ENCODE measurements around the gene COP1.
"Not testable (repeated sequence)": the region's sequence is repeated elsewhere in the genome, so short reads cannot be mapped to it uniquely, and the experiment has no call there.

Gene COP1

GRCh38 chr1:176217461-176218099 is 10.5 kb upstream of the COP1 start:
- Histone ChIP-seq H3K4me3 (ENCODE audit: low read depth in 1 of 2, low read length in 2 of 2) (no peak overlapping the region), H3K4me1 (ENCODE audit: control insufficient read depth in 1 of 2, insufficient read depth in 2 of 2, low read length in 2 of 2) (no peaks in the 10 kb centered on the region), H3K9me3 (ENCODE audit: control insufficient read depth in 1 of 2, low read length in 2 of 2) (no peaks in the 10 kb centered on the region), H3K36me3 (ENCODE audit: control insufficient read depth in 1 of 2, insufficient read depth in 2 of 2, low read length in 2 of 2) (no peaks in the 10 kb centered on the region), H3K27ac (ENCODE audit: low read length) (no peak overlapping the region), H3K27me3 (ENCODE audit: low read depth, low read length) (no peaks in the 10 kb centered on the region)

GRCh38 chr1:176216031-176216430 is 8.9 kb upstream of the COP1 start:
- Histone ChIP-seq H3K4me1 (ENCODE audit: control insufficient read depth in 1 of 2, insufficient read depth in 2 of 2, low read length in 2 of 2) (no peaks in the 10 kb centered on the region), H3K27me3 (ENCODE audit: low read depth, low read length) (no peaks in the 10 kb centered on the region), H3K4me3 (ENCODE audit: low read depth in 1 of 2, low read length in 2 of 2) (no peak overlapping the region), H3K36me3 (ENCODE audit: control insufficient read depth in 1 of 2, insufficient read depth in 2 of 2, low read length in 2 of 2) (no peaks in the 10 kb centered on the region), H3K9me3 (ENCODE audit: control insufficient read depth in 1 of 2, low read length in 2 of 2) (no peaks in the 10 kb centered on the region), H3K27ac (ENCODE audit: low read length) (no peak overlapping the region)

DNA sequence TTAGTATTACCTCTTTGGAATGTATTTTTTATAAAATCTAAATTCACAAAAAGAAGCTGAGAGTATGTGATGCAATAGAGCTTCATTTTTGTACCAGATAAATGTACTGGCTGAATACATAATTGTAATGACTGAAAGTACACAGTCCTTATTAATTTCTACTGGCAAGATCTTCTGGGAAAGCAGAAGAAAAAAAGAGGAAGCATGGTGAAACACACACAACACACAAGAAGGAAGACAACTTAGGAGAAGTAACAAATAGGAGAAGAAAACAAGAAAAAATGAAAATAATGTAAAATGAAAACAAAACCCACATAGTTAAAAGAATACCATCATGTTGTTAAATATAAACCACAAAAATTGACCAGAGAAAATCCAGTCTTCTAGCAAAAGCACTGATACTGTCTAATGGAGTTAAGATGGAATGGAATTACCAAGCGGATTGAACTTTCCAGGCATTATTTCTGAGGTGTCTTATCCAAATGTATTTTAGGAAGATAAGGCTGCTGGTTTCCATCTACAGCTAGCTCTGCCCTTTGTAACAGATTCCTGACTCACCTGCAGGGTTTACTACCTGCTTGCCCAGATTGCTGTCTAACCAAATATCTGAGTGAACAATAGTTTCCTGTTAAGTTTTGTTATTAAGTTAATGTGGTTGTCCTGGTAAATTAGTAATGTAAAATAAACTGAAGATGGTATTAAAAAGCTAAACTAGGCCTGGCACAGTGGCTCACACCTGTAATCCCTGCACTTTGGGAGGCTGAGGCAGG is 4.5 kb upstream of the COP1 start:
- Histone ChIP-seq H3K36me3 (ENCODE audit: control insufficient read depth in 1 of 2, insufficient read depth in 2 of 2, low read length in 2 of 2) (peaks cover 0 to 4% of the 10 kb centered on the region in 2 donors), H3K27ac (ENCODE audit: low read length) (no peak overlapping the region), H3K4me1 (ENCODE audit: control insufficient read depth in 1 of 2, insufficient read depth in 2 of 2, low read length in 2 of 2) (peaks cover 4 to 11% of the 10 kb centered on the region in 2 donors), H3K27me3 (ENCODE audit: low read depth, low read length) (no peaks in the 10 kb centered on the region), H3K9me3 (ENCODE audit: control insufficient read depth in 1 of 2, low read length in 2 of 2) (no peaks in the 10 kb centered on the region), H3K4me3 (ENCODE audit: low read depth in 1 of 2, low read length in 2 of 2) (no peak overlapping the region)

DNA sequence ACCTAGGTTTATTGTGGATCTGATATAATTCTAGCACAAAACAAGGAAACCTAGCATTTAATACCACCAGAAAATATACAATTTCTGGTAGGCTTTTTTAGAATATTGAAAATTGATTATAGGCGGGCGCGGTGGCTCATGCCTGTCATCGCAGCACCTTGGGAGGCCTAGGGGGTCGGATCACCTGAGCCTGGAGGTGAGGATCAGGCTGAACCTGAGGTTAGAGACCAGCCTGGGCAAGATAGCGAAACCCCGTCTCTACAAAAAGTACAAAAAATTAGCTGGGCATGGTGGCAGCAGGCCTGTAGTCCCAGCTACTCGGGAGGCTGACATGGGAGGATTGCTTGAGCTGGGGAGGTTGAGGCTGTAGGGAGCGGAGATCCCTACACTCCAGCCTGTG is 948 bp upstream of the COP1 start:
- Histone ChIP-seq H3K27me3 (ENCODE audit: low read depth, low read length) (no peaks in the 10 kb centered on the region), H3K27ac (ENCODE audit: low read length) (peak overlapping the region; percentile 97), H3K4me1 (ENCODE audit: control insufficient read depth in 1 of 2, insufficient read depth in 2 of 2, low read length in 2 of 2) (peaks cover 9 to 34% of the 10 kb centered on the region in 2 donors), H3K9me3 (ENCODE audit: control insufficient read depth in 1 of 2, low read length in 2 of 2) (no peaks in the 10 kb centered on the region), H3K36me3 (ENCODE audit: control insufficient read depth in 1 of 2, insufficient read depth in 2 of 2, low read length in 2 of 2) (peaks cover 0 to 4% of the 10 kb centered on the region in 2 donors), H3K4me3 (ENCODE audit: low read depth in 1 of 2, low read length in 2 of 2) (peak overlapping the region; percentile 92 to 100)

GRCh38 chr1:176206006-176206960 is 803 bp downstream of the COP1 start:
- peaks cover 0 to 4% of the 10 kb centered on the region in 2 donors for H3K36me3 ChIP-seq (ENCODE audit: control insufficient read depth in 1 of 2, insufficient read depth in 2 of 2, low read length in 2 of 2)
- peak overlapping the region; percentile 92 to 100 for H3K4me3 ChIP-seq (ENCODE audit: low read depth in 1 of 2, low read length in 2 of 2)
- H3K9me3 ChIP-seq (ENCODE audit: control insufficient read depth in 1 of 2, low read length in 2 of 2) = no peaks in the 10 kb centered on the region
- H3K27me3 ChIP-seq (ENCODE audit: low read depth, low read length) = no peaks in the 10 kb centered on the region
- peak overlapping the region; percentile 97 for H3K27ac ChIP-seq (ENCODE audit: low read length)
- peaks cover 9 to 34% of the 10 kb centered on the region in 2 donors for H3K4me1 ChIP-seq (ENCODE audit: control insufficient read depth in 1 of 2, insufficient read depth in 2 of 2, low read length in 2 of 2)

DNA sequence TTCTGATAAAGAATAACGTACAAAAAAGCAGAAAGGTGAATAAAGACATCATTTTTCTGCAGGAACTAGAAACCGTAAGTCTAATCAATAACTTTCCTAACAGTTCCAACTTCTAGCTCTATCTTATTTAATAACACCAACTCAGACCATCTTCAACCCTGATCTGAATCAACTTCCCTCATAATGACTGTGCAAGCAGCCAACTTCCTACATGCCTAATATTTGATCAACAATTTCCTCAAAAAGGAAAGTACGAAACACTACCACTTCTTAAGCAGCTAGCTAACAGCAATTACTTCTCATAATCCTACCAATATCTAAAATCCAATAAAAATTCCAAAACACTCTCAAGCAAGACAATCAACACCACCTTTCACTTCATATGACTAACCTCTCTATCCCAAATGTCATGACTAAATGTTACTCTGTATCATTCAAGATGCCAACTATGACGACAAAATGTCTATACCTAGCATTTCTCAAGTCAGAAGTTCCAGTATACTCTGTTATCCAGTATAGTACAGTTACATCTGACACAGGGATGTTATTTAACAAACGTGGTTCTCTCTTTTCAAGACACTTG is 1.7 kb downstream of the COP1 start:
- no peaks in the 10 kb centered on the region for H3K27me3 ChIP-seq (ENCODE audit: low read depth, low read length)
- H3K27ac ChIP-seq (ENCODE audit: low read length) = peak overlapping the region; percentile 97
- H3K4me1 ChIP-seq (ENCODE audit: control insufficient read depth in 1 of 2, insufficient read depth in 2 of 2, low read length in 2 of 2) = peaks cover 10 to 34% of the 10 kb centered on the region in 2 donors
- H3K36me3 ChIP-seq (ENCODE audit: control insufficient read depth in 1 of 2, insufficient read depth in 2 of 2, low read length in 2 of 2) = peaks cover 0 to 4% of the 10 kb centered on the region in 2 donors
- no peaks in the 10 kb centered on the region for H3K9me3 ChIP-seq (ENCODE audit: control insufficient read depth in 1 of 2, low read length in 2 of 2)
- peak overlapping the region; percentile 92 to 100 for H3K4me3 ChIP-seq (ENCODE audit: low read depth in 1 of 2, low read length in 2 of 2)

DNA sequence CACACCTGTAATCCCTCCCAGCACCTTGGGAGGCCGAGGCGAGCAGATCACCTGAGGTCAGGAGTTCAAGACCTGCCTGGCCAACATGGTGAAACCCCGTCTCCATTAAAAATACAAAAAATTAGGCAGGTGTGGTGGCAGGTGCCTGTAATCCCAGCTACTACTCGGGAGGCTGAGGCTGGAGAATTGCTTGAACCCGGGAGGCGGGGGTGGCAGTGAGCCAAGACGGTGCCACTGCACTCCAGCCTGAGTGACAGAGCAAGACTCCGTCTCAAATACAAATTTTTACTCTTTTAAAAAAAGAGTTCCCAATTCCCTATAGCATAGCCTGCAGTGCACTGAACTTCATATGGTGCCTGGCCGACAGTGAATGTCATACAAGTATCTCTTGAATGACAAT is 2.4 kb downstream of the COP1 start:
- not testable (repeated sequence) for H3K36me3 ChIP-seq (ENCODE audit: control insufficient read depth in 1 of 2, insufficient read depth in 2 of 2, low read length in 2 of 2); H3K27me3 ChIP-seq (ENCODE audit: low read depth, low read length); H3K27ac ChIP-seq (ENCODE audit: low read length); H3K9me3 ChIP-seq (ENCODE audit: control insufficient read depth in 1 of 2, low read length in 2 of 2)
- Histone ChIP-seq H3K4me1 (ENCODE audit: control insufficient read depth in 1 of 2, insufficient read depth in 2 of 2, low read length in 2 of 2) (peaks cover 16 to 35% of the 10 kb centered on the region in 2 donors), H3K4me3 (ENCODE audit: low read depth in 1 of 2, low read length in 2 of 2) (peak overlapping the region; percentile 92 to 100)

DNA sequence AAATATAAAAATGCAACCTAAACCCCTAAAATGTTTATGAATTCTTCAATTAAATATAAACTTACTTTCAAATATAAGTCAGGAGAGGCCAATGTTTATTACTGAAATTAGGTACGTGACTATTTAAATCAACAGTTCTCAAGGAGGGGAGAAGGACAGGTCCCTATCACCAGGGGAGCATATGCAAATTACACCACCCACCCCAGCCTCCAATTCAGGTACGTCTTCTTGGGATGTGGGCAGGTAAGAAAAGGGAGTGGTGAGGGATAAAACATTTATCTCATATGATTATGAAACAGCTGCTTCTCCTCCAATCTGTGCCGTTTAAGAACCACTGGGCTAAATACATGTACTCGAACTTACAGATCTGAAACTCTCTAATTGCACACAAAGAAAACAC is 3.4 kb downstream of the COP1 start:
- Histone ChIP-seq H3K4me1 (ENCODE audit: control insufficient read depth in 1 of 2, insufficient read depth in 2 of 2, low read length in 2 of 2) (peaks cover 16 to 40% of the 10 kb centered on the region in 2 donors), H3K9me3 (ENCODE audit: control insufficient read depth in 1 of 2, low read length in 2 of 2) (no peaks in the 10 kb centered on the region), H3K4me3 (ENCODE audit: low read depth in 1 of 2, low read length in 2 of 2) (no peak overlapping the region)

DNA sequence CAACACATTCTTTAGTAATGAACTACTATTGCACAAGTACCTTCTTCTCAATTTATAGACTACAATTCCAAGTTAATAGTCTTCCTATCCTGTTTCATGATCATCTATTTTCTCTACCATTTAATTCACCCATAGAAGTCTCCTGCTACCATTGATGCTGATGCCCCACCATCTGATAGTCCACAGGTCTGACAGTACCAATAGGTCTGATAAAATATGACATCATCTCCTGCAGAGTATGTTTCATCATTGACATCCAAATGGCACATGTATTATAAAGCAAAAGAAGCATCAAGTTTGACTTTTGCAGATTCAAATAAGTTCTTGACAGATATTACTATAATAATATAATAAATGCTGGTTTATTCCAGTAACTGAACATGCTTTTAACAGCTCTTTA is 5.5 kb downstream of the COP1 start:
- no peak overlapping the region for H3K4me3 ChIP-seq (ENCODE audit: low read depth in 1 of 2, low read length in 2 of 2)
- no peaks in the 10 kb centered on the region for H3K9me3 ChIP-seq (ENCODE audit: control insufficient read depth in 1 of 2, low read length in 2 of 2)
- peaks cover 12 to 30% of the 10 kb centered on the region in 2 donors for H3K4me1 ChIP-seq (ENCODE audit: control insufficient read depth in 1 of 2, insufficient read depth in 2 of 2, low read length in 2 of 2)
- H3K36me3 ChIP-seq (ENCODE audit: control insufficient read depth in 1 of 2, insufficient read depth in 2 of 2, low read length in 2 of 2) = no peaks in the 10 kb centered on the region
- no peak overlapping the region for H3K27ac ChIP-seq (ENCODE audit: low read length)
- no peaks in the 10 kb centered on the region for H3K27me3 ChIP-seq (ENCODE audit: low read depth, low read length)

More for the DNA sequence above, 3.4 kb downstream of the COP1 start:
- Histone ChIP-seq H3K27me3 (ENCODE audit: low read depth, low read length) (no peaks in the 10 kb centered on the region), H3K36me3 (ENCODE audit: control insufficient read depth in 1 of 2, insufficient read depth in 2 of 2, low read length in 2 of 2) (peaks cover 0 to 4% of the 10 kb centered on the region in 2 donors), H3K27ac (ENCODE audit: low read length) (no peak overlapping the region)

GRCh38 chr1:176199707-176200106 is 7.4 kb downstream of the COP1 start:
- no peak overlapping the region for H3K4me3 ChIP-seq (ENCODE audit: low read depth in 1 of 2, low read length in 2 of 2)
- H3K27me3 ChIP-seq (ENCODE audit: low read depth, low read length) = no peaks in the 10 kb centered on the region
- H3K4me1 ChIP-seq (ENCODE audit: control insufficient read depth in 1 of 2, insufficient read depth in 2 of 2, low read length in 2 of 2) = peaks cover 7 to 19% of the 10 kb centered on the region in 2 donors

GRCh38 chr1:176198413-176198812 is 8.7 kb downstream of the COP1 start:
- Histone ChIP-seq H3K9me3 (ENCODE audit: control insufficient read depth in 1 of 2, low read length in 2 of 2) (no peaks in the 10 kb centered on the region), H3K27ac (ENCODE audit: low read length) (no peak overlapping the region), H3K36me3 (ENCODE audit: control insufficient read depth in 1 of 2, insufficient read depth in 2 of 2, low read length in 2 of 2) (no peaks in the 10 kb centered on the region), H3K27me3 (ENCODE audit: low read depth, low read length) (no peaks in the 10 kb centered on the region), H3K4me3 (ENCODE audit: low read depth in 1 of 2, low read length in 2 of 2) (no peak overlapping the region), H3K4me1 (ENCODE audit: control insufficient read depth in 1 of 2, insufficient read depth in 2 of 2, low read length in 2 of 2) (peaks cover 7 to 8% of the 10 kb centered on the region in 2 donors)

More at GRCh38 chr1:176199707-176200106, 7.4 kb downstream of the COP1 start:
- H3K36me3 ChIP-seq (ENCODE audit: control insufficient read depth in 1 of 2, insufficient read depth in 2 of 2, low read length in 2 of 2) = no peaks in the 10 kb centered on the region
- no peaks in the 10 kb centered on the region for H3K9me3 ChIP-seq (ENCODE audit: control insufficient read depth in 1 of 2, low read length in 2 of 2)
- no peak overlapping the region for H3K27ac ChIP-seq (ENCODE audit: low read length)

Measured in muscle layer of duodenum (tissue), 2 donors.